PC-9 (cell line): ENCODE results near the gene NOP9.

ENCODE experiments used
- CTCF ChIP-seq: fragments of 200-600 bp; sonication (generic); conservative IDR thresholded peaks from 2 replicates; pipeline ENCODE4 v1.6.1; 2017; ENCODE audit warnings: mixed run types, antibody characterized with exemption, mild to moderate bottlenecking, moderate library complexity
- EZH2 ChIP-seq: fragments of 200-600 bp; sonication (generic); IDR thresholded peaks from 2 replicates; pipeline ENCODE4 v1.8.0; 2017; ENCODE audit warnings: antibody characterized with exemption, low read depth

GRCh38 chr14:24272467-24272866, 27.2 kb upstream of the NOP9 start:
- TF ChIP-seq CTCF (no peak), EZH2 (no peak)
